GM18507 (cell line): ENCODE results near the gene EGR2.
"Not testable (repeated sequence)": the region's sequence is repeated elsewhere in the genome, so short reads cannot be mapped to it uniquely, and the experiment has no call there.

Experiments used
- DNase-seq: peaks from one replicate; pipeline ENCODE4 v3.0.0; 2011; ENCODE audit warnings: low read depth; ENCODE audit not compliant: insufficient read length; ENCODE audit errors: extremely low spot score
- FAIRE-seq: peaks from 2 replicates; lab custom pipeline; 2011; peaks lifted over from hg19 to GRCh38; lab: Jason Lieb, UNC

The EGR2 gene

GRCh38 chr10:62803724-62804355, 12.3 kb downstream of the EGR2 start:
- FAIRE-seq: no peak
- DNase-seq: no peak

GRCh38 chr10:62801871-62802270, 14.3 kb downstream of the EGR2 start:
- FAIRE-seq: no peak
- DNase-seq: no peak

DNA sequence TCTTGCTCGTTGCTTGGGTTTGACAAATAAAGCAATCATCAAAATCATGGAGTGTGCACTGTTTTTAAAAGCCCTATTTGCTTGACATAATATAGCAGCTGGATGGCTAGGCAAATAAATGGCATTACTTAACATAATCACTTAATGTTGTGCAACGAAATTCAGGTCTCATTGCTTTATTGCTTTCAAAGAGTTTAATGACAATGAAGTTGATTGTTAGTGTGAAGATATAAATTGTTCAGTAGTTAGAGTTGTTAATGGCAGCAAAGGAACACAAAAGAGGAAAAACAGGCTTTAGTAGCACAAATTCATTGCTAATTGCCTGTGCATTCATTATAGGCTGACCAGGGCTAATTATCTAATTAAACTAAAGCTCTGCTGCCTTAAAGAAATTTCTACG, 19.3 kb downstream of the EGR2 start:
- DNase-seq: no peak
- no peak for FAIRE-seq

GRCh38 chr10:62795762-62796161, 20.4 kb downstream of the EGR2 start:
- no peak for FAIRE-seq

GRCh38 chr10:62795100-62795499, 21.1 kb downstream of the EGR2 start:
- DNase-seq (no peak), FAIRE-seq (peak; percentile 29)

More at GRCh38 chr10:62795762-62796161, 20.4 kb downstream of the EGR2 start:
- no peak for DNase-seq

- DNase-seq (no peak), FAIRE-seq (no peak)
These were observed 21.9 kb downstream of the EGR2 start for GRCh38 chr10:62794306-62794705.

DNA sequence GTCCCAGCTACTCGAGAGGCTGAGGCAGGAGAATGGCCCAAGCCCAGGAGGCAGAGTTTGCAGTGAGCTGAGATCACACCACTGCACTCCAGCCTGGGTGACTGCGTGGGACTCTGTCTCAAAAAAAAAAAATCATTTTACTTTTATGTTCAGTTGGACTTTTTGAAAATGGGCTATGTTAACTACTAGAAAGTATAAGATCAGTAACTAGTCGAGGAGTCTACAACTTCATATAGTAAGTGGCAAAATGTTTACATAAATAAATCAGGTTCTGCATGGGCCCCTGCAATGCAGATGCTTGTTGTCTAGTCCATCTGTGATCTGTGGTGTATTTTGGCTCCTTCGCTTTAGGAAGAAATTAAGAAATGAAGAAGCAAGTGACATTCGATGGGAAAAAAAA, 23.9 kb downstream of the EGR2 start:
- no peak for DNase-seq
- no peak for FAIRE-seq

DNA sequence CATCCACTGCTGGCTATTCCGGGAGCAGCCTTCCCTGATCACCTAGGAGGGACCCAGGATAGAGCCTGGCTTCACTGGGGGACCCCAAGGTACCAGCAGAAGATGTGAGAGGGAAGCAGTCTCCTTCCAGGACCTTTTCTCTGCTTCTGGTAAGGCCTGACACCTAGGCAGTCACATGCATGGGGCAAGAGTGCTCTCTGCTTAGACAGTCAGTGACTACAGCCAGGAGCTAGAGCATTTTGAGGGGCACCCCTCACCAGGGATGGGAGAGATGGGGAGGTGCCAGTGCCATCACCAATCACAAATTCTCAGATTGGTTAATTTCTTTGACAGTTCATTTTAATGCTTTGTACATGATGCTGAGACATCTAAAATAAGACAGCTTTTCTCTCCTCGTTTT, 25.6 kb downstream of the EGR2 start:
- no peak for DNase-seq
- no peak for FAIRE-seq

GRCh38 chr10:62790019-62790555, 26.1 kb downstream of the EGR2 start:
- FAIRE-seq (no peak), DNase-seq (no peak)

GRCh38 chr10:62788861-62789467, 27.2 kb downstream of the EGR2 start:
- no peak for FAIRE-seq
- no peak for DNase-seq

DNA sequence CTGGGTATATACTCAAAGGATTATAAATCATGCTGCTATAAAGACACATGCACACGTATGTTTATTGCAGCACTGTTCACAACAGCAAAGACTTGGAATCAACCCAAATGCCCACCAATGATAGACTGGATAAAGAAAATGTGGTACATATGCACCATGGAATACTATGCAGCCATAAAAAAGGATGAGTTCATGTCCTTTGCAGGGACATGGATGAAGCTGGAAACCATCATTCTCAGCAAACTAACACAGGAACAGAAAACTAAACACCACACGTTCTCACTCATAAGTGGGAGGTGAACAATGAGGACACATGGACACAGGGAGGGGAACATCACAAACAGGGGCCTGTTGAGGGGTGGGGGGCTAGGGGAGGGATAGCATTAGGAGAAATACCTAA, 27.9 kb downstream of the EGR2 start:
- DNase-seq, FAIRE-seq: not testable (repeated sequence)

DNA sequence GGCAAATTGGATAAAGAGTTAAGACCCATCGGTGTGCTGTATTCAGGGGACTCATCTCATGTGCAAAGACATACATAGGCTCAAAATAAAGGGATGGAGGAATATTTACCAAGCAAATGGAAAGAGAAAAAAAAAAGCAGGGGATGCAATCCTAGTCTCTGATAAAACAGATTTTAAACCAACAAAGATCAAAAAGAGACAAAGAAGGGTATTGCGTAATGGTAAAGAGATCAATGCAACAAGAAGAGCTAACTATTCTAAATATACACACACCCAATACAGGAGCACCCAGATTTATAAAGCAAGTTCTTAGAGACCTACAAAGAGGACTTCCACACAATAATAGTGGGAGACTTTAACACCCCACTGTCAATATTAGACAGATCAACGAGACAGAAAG, 31.6 kb downstream of the EGR2 start:
- FAIRE-seq, DNase-seq: not testable (repeated sequence)

- FAIRE-seq (peak; percentile 89), DNase-seq (peak; percentile 52)
These were observed 36.5 kb downstream of the EGR2 start for GRCh38 chr10:62779487-62780248.

DNA sequence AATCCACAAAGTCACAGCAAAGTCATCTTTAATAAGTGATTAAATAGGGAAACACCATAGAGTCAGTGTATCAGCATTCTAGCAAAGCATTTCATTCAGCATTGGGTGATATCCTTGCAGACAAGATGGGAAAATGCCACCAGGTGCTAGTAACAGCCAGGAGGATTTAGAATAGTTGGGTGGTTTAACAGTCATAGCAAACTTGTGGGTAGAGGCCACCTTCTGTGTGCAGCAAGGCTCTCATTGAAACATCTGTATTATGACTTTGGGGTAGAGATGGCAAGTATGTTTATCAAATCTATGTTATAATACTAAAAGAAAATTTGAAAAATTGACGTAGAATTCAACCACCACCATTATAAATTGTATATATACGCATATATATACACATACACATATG, 38.0 kb downstream of the EGR2 start:
- DNase-seq (no peak), FAIRE-seq (no peak)

DNA sequence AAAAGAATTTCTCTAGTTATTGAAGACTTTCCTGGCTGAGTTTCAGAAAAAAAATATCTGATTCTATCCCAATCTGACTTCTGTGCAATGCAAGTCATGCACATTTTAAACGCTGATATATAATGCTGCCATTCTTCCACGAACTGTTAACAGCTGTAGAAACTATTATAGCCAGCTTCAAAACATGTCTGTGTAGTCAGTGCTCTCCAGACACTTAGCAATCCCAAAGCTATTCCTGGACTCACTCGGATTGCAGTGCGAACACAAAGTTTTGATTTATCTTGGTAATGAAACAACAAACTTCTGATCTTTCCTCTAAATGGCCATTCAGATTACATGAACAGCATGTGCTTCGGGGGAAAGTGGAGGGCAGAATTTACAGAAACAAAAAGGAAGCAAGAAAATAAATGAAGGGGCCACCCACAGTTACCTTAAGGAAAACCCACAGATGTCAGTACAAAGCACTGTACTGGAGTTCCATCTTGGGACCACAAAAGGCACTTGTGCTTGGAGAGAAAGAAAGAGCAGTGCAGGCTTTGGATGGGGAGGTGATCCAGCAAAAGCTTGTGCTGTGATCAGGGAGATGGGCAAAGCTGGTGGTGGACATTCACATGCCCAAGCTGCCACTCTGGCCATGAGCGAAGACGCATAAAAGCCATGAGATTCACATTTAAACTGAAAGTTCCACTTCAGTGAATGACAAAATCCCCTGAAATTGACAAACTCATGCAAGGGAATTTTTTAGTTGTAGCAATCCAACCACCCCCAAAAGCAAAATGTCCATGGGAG, 43.8 kb downstream of the EGR2 start:
- peak; percentile 15 for FAIRE-seq

DNA sequence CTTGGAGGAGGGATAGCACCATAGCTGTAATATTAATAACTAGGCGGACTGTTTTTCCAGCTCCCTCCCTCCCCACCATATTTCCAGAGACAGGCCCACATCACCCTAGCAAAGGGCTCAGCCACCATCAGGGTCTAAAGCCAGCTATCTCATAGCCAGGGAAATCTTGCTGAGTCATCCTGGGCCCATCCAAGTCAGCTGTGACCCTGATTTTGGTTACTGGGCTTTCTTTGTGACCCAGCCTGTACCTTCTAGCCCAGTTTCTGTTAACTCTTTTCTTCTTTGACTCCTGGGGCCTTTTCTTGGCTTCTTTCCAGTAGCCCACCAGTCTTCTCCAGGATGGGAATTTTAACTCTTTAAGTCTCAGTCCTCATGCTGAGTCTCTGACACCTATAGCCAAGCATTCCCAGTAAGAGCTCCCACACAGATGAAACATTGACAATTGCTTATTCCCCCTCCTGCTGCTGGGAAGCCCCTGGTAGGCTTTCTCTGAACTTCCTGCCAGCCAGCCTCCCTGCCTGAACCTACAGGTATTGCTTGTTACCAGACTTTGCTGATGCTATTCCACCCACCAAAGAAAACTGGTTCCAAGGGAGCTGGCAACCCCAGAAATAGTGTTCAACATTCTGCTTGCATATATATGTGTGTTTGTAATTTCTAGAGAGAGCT, 46.5 kb downstream of the EGR2 start:
- DNase-seq (no peak), FAIRE-seq (peak; percentile 60)

More for the DNA sequence above, 43.8 kb downstream of the EGR2 start:
- DNase-seq: no peak

GRCh38 chr10:62766386-62766785, 49.8 kb downstream of the EGR2 start:
- no peak for DNase-seq
- no peak for FAIRE-seq

- FAIRE-seq (no peak), DNase-seq (no peak)
These were observed 50.4 kb downstream of the EGR2 start for GRCh38 chr10:62765726-62766125.

- DNase-seq: no peak
These were observed 52.2 kb downstream of the EGR2 start for GRCh38 chr10:62764011-62764410.

More at GRCh38 chr10:62764011-62764410, 52.2 kb downstream of the EGR2 start:
- no peak for FAIRE-seq
